ENCODE measurements around the gene PIK3R3. TPM values are rescaled to one million over a fixed set of nuclear protein-coding genes. Genes with fewer than 3 reads are reported as not detected.

PIK3R3 gene
- total and polyA plus RNA-seq, 2 donors (not counting 3 experiments of a cell fraction or from before 2014, with no cell fraction given), result 7.5 to 14.3 TPM

DNA sequence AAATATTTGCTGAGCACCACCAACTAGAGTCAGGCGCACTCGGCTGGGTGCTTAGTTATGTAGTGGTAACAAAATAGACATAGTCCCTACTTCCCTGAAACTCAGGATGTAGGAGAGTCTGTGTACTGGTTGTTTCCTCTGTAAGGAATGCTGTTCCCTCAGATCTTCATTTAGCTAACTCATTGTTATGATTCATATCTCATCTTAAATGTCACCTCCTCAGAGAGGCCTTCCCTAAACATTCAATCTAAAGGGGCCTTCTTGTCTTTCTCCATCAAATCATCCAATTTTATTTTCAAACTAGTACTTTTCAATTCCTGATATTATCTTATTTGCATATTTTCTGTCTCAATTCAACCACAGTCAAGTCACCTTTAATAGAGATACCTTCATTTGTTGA is 132.9 kb downstream of the PIK3R3 start:
- H3K4me3 ChIP-seq (replicated peaks in 1 of 3; ENCODE audit: insufficient read depth in 1 of 3, low read depth in 1 of 3, low read length in 3 of 3), result no peak overlapping the region
- dilution Hi-C loops (cut with MboI; ENCODE audit: extremely low pct_ligation_motif_present, low sequenced_read_pairs) (no loop called here), intact Hi-C loops (cut with micrococcal nuclease) (no loop called here)
- no peaks in the 10 kb centered on the region for H3K36me3 ChIP-seq (ENCODE audit: control insufficient read depth in 2 of 2, extremely low read depth in 1 of 2, insufficient read depth in 2 of 2, low read length in 2 of 2)
- no peak overlapping the region for H3K9ac ChIP-seq (replicated peaks; ENCODE audit: extremely low read depth, insufficient read depth, low read length)
- H2AFZ ChIP-seq (ENCODE audit: low read depth, low read length), result no peak overlapping the region
- H3K4me1 ChIP-seq (ENCODE audit: control insufficient read depth, extremely low read depth, insufficient read depth, low read length), result no peaks in the 10 kb centered on the region
- no peaks in the 10 kb centered on the region for H4K20me1 ChIP-seq (replicated peaks; ENCODE audit: control insufficient read depth, extremely low read depth, insufficient read depth, low read length)
- FAIRE-seq (no peak), DNase-seq (ENCODE audit: low read depth, low spot score) (no peak)
- no peak overlapping the region for H3K27ac ChIP-seq (ENCODE audit: insufficient read depth, low read depth, low read length)
- POLR2A ChIA-PET, result no interaction called here
- H3K4me2 ChIP-seq (ENCODE audit: insufficient read depth, low read length), result no peak overlapping the region
- TF ChIP-seq POLR2A (IDR thresholded peaks at IDR 0.05; ENCODE audit: low read depth, low read length) (no peak), FOS (IDR thresholded peaks at IDR 0.05; ENCODE audit: borderline replicate concordance, insufficient read depth, low read length) (no peak), MAX (IDR thresholded peaks at IDR 0.05; ENCODE audit: insufficient read depth, insufficient read length) (no peak), EZH2 (IDR thresholded peaks at IDR 0.05; ENCODE audit: borderline replicate concordance, low read depth, low read length, severe bottlenecking) (no peak), JUN (IDR thresholded peaks at IDR 0.05; ENCODE audit: borderline replicate concordance, insufficient read depth, insufficient read length, low read depth) (no peak), POLR2AphosphoS5 (IDR thresholded peaks at IDR 0.05; ENCODE audit: insufficient read depth, low read depth, low read length) (no peak), GATA2 (IDR thresholded peaks at IDR 0.05; ENCODE audit: insufficient read depth, insufficient read length, low read depth, low read length) (no peak), MYC (IDR thresholded peaks at IDR 0.05; ENCODE audit: low read depth, low read length) (no peak)
- TF ChIP-seq, protein P1, sequence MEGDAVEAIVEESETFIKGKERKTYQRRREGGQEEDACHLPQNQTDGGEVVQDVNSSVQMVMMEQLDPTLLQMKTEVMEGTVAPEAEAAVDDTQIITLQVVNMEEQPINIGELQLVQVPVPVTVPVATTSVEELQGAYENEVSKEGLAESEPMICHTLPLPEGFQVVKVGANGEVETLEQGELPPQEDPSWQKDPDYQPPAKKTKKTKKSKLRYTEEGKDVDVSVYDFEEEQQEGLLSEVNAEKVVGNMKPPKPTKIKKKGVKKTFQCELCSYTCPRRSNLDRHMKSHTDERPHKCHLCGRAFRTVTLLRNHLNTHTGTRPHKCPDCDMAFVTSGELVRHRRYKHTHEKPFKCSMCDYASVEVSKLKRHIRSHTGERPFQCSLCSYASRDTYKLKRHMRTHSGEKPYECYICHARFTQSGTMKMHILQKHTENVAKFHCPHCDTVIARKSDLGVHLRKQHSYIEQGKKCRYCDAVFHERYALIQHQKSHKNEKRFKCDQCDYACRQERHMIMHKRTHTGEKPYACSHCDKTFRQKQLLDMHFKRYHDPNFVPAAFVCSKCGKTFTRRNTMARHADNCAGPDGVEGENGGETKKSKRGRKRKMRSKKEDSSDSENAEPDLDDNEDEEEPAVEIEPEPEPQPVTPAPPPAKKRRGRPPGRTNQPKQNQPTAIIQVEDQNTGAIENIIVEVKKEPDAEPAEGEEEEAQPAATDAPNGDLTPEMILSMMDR (IDR thresholded peaks at IDR 0.05; ENCODE audit: extremely low read depth in 1 of 2, insufficient read depth in 1 of 2, low read depth in 1 of 2, low read length in 2 of 2), result no peak
- no peaks in the 10 kb centered on the region for H3K79me2 ChIP-seq (ENCODE audit: control insufficient read depth, insufficient read depth, low read length)
- no peaks in the 10 kb centered on the region for H3K27me3 ChIP-seq (ENCODE audit: control insufficient read depth in 2 of 2, insufficient read depth in 2 of 2, low read length in 2 of 2)
- CTCF ChIA-PET, result no interaction called here
- no TSS peak for BruUV-seq (replicated peaks)
- H3K9me3 ChIP-seq (replicated peaks; ENCODE audit: control insufficient read depth, insufficient read depth, low read length), result no peaks in the 10 kb centered on the region
- no peaks in the 10 kb centered on the region for H3K9me1 ChIP-seq (replicated peaks; ENCODE audit: control insufficient read depth, extremely low read depth, insufficient read depth, low read length)
